GM10266 (cell line): ENCODE data around the gene BCL11A.
"Not testable (repeated sequence)": the region's sequence is repeated elsewhere in the genome, so short reads cannot be mapped to it uniquely, and the experiment has no call there.

Experiments
- DNase-seq: peaks from one replicate; pipeline ENCODE4 v3.0.0; 2012; ENCODE audit errors: extremely low spot score
- TF ChIP-seq, protein P1 (sequence below): IDR thresholded peaks from 2 replicates; pipeline ENCODE4 v1.5.1; 2012; ENCODE audit warnings: mild to moderate bottlenecking, low read depth; ENCODE audit not compliant: control insufficient read depth, insufficient read depth; ENCODE audit errors: missing control alignments

BCL11A gene

DNA sequence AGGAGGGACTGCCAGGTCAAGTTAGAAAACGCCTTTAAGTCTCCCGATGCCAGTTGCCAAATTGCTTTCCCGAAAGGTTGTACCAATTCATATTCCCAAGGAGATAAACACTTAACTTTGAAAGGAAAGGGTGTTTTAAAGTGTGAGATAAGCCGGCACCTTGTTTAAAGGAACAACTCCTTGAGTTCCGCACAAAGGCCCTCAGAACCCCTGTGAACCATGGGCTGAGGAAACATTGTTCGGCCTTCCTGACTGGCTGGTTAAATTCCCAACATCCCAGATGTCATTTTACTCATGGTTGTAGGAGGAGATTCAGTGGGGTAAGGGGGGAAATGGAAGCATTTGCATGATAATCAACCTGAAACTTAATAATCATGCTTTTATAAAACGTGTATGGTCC, 126.6 kb downstream of the BCL11A start:
- DNase-seq, result no peak
- TF ChIP-seq, protein P1, sequence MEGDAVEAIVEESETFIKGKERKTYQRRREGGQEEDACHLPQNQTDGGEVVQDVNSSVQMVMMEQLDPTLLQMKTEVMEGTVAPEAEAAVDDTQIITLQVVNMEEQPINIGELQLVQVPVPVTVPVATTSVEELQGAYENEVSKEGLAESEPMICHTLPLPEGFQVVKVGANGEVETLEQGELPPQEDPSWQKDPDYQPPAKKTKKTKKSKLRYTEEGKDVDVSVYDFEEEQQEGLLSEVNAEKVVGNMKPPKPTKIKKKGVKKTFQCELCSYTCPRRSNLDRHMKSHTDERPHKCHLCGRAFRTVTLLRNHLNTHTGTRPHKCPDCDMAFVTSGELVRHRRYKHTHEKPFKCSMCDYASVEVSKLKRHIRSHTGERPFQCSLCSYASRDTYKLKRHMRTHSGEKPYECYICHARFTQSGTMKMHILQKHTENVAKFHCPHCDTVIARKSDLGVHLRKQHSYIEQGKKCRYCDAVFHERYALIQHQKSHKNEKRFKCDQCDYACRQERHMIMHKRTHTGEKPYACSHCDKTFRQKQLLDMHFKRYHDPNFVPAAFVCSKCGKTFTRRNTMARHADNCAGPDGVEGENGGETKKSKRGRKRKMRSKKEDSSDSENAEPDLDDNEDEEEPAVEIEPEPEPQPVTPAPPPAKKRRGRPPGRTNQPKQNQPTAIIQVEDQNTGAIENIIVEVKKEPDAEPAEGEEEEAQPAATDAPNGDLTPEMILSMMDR, result no peak

DNA sequence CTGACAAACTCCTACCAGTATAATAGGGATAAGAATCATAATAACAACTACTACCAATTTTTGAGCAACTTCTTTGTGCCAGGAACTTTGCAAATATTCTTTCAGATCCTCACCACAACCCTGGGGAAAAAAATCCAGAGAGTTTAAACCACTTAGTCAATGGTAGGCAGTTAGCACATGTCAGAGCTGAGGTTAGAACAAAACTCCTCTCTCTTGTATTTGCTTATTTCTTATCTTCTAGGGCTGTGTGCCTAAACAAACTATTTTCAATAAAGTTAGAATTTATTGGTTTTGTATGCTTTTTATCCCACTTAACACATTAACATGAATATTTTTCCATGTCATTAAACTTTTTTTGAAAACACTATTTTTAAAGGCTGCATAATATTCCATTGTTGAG, 127.1 kb downstream of the BCL11A start:
- TF ChIP-seq, protein P1, result no peak
- DNase-seq, result no peak

DNA sequence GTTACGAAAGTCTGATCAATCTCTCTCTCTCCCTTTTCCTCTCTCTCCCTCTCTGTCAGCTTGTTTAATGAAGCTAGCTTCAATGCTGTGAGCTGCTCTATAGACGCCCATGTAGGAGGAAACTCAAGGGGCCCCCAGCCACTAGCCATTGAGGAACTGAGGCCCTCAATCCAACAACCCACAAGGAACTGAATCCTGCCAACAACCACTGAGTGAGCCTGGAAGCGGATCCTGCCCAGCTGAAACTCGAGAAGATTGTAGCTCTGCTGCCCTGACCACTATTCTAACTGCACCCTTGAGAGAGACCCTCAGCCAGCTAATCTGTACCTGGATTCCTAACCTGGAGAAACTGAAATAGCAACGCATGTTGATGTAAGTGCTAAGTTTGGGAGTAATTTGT, 129.2 kb downstream of the BCL11A start:
- no peak for DNase-seq
- TF ChIP-seq, protein P1, result no peak

DNA sequence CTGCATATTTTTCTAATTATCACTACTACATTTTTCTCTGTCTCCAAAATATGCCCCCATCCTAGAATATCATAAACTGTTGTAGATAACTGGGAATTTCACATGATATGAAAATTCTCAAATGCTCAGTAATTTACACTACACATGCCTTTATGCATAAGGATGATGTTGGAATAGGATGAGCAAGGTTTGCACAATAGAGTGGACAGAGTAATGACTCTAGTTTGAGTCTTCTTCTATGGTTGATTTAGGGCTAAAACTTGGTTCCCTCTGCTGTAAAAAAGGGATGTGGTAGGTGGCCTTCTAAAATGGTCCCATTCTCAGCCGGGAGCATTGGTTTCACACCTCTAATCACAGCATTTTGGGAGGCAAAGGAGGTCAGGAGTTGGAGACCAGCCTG, 129.9 kb downstream of the BCL11A start:
- DNase-seq, result no peak

DNA sequence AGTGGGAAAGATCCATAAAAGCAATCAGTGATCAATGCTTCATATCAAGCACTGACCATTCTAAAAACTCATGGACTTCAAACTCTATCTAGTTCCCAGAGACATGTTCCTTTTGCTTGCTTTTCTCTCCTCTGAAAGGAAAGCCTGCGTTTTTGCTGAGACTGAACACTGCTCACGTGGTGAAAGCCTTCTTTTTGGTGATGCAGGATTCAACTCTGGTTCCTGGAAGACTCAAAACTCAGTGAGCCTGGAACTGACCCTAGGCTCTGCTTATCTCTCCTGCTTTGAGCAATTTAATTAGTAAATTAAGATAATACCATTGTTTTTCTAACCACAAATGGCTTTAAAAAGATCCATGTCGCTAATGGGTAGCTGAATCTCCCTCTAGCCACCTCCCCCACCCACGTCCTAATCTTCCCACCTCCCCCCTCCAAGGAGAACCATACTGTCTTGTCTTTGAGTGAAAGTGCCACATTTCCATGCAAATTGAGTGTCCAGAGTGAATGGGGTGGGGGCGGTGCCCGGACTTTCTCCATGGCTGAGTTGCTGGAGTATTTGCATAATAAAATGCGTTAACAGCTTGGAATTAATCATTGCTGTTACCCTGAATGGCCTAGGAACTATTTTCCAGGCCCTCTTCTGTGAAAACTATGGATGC, 130.5 kb downstream of the BCL11A start:
- no peak for DNase-seq
- TF ChIP-seq, protein P1, result no peak

More for the DNA sequence above, 129.9 kb downstream of the BCL11A start:
- TF ChIP-seq, protein P1, result no peak

DNA sequence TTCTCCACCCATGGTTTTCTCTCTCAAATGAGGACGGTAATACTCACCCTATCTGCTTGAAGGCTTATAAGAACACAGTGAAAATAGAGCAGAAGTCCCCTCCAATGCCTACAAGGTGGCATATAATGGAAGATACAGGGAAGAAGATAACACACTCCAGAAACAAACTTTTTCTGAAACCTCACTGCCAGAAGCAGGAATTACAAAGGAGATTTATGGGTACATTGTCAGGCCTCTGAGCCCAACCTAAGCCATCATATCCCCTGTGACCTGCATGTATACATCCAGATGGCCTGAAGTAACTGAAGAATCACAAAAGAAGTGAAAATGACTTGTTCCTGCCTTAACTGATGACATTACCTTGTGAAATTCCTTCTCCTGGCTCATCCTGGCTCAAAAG, 136.2 kb downstream of the BCL11A start:
- DNase-seq, result not testable (repeated sequence)

DNA sequence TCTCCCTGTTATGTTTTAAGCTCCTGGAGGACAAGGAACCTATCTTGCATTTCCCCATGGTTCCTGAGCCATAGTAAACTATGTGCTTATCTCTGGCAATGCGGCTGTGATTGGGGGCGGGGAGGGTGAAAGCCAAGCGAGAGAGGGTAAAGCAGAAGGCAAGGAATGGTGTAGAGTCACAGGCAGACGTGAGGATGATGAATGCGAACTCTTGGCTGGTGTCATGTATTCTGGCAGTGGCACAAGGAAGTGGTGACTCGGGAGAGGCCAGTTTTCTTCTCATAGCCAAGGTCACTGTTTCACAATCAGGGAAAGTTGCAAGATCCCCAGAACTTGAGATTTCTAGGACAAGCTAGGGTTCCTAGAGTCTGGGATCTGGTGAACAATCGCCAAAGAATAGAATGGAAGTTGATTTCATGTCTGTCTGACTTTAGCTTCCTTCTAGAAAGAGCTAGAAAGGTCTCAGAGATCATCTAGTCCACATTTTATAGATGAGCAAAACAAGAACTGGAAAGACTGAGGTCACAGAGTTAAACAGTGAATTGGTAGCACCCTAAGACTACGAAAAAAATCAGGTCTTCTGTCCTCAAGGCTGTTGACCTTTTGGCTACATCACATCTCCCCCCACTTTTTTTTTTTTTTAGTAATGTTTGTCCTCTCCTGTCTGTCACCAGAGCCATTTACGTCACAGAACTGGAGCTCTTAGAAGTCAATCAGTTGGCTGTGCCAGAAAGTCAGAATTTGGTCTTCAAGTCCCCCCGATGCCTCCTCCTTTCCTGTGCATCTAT, 137.0 kb downstream of the BCL11A start:
- TF ChIP-seq, protein P1, result no peak
- no peak for DNase-seq
